HG03175 (cell line): ENCODE data around the gene POLR3K.

Experiments used
- ATAC-seq: cut with Tn5 transposase; IDR thresholded peaks from one replicate; pipeline ENCODE4 v1.9.1; 2021; ENCODE audit warnings: mild to moderate bottlenecking, moderate library complexity; ENCODE audit not compliant: unreplicated experiment

The POLR3K gene

GRCh38 chr16:66309-67182 lies 13.1 kb upstream of the POLR3K start:
- no peak for ATAC-seq

- no peak for ATAC-seq
Observed at GRCh38 chr16:65745-66144, 12.3 kb upstream of the POLR3K start.

GRCh38 chr16:64914-65255 lies 11.5 kb upstream of the POLR3K start:
- ATAC-seq, result no peak

- ATAC-seq, result no peak
Observed at GRCh38 chr16:63998-64913, 10.8 kb upstream of the POLR3K start.

GRCh38 chr16:63466-63865 lies 10.1 kb upstream of the POLR3K start:
- ATAC-seq, result no peak

GRCh38 chr16:62968-63391 lies 9.6 kb upstream of the POLR3K start:
- ATAC-seq, result no peak

GRCh38 chr16:62283-62967 lies 9.0 kb upstream of the POLR3K start:
- ATAC-seq, result no peak

- ATAC-seq, result no peak
Observed at GRCh38 chr16:61879-62281, 8.5 kb upstream of the POLR3K start.

- ATAC-seq, result no peak
Observed at GRCh38 chr16:60929-61878, 7.8 kb upstream of the POLR3K start.

GRCh38 chr16:60166-60565 lies 6.8 kb upstream of the POLR3K start:
- ATAC-seq, result no peak

- ATAC-seq, result no peak
Observed at GRCh38 chr16:59440-60059, 6.1 kb upstream of the POLR3K start.

- no peak for ATAC-seq
Observed at GRCh38 chr16:58491-59439, 5.4 kb upstream of the POLR3K start.

GRCh38 chr16:57711-58110 lies 4.3 kb upstream of the POLR3K start:
- ATAC-seq, result no peak

GRCh38 chr16:56231-56927 lies 3.0 kb upstream of the POLR3K start:
- no peak for ATAC-seq

GRCh38 chr16:55571-56136 lies 2.2 kb upstream of the POLR3K start:
- no peak for ATAC-seq

GRCh38 chr16:54237-54581 lies 801 bp upstream of the POLR3K start:
- ATAC-seq, result no peak

- no peak for ATAC-seq
Observed at GRCh38 chr16:50769-51591, 2.4 kb downstream of the POLR3K start.
